H9 (cell line): Measurements from ENCODE around the gene CDH19. TPM values are rescaled to one million over a fixed set of nuclear protein-coding genes. Genes with fewer than 3 reads are reported as not detected.

Experiments
- DNase-seq: peaks from one replicate; pipeline ENCODE4 v3.0.0-alpha.2; 2017
- H2AFZ ChIP-seq: one replicate; pipeline ENCODE4 v1.6.1; 2013; ENCODE audit warnings: mild to moderate bottlenecking, low read length, control low read depth, moderate library complexity
- H2AK5ac ChIP-seq: 2 replicates; pipeline ENCODE4 v1.6.1; 2013; ENCODE audit warnings: low read length, control low read depth, mixed read lengths; ENCODE audit not compliant: insufficient read length
- H2BK120ac ChIP-seq: one replicate; pipeline ENCODE4 v1.6.1; 2013; ENCODE audit warnings: low read depth, mild to moderate bottlenecking, low read length, control low read depth, inconsistent platforms; ENCODE audit not compliant: poor library complexity, severe bottlenecking
- H2BK12ac ChIP-seq: 2 replicates; pipeline ENCODE4 v1.6.1; 2013; ENCODE audit warnings: low read length, control low read depth, mixed read lengths, low read depth; ENCODE audit not compliant: insufficient read length
- H2BK15ac ChIP-seq: 2 replicates; pipeline ENCODE4 v1.6.1; 2013; ENCODE audit warnings: low read depth, low read length, control low read depth
- H2BK20ac ChIP-seq: one replicate; pipeline ENCODE4 v1.6.1; 2013; ENCODE audit warnings: low read depth, mild to moderate bottlenecking, low read length, control low read depth, inconsistent platforms; ENCODE audit not compliant: poor library complexity, severe bottlenecking
- H2BK5ac ChIP-seq: 2 replicates; pipeline ENCODE4 v1.6.1; 2013; ENCODE audit warnings: low read length, control low read depth, mixed read lengths; ENCODE audit not compliant: insufficient read length
- H3K14ac ChIP-seq: 2 replicates; pipeline ENCODE4 v1.6.1; 2013; ENCODE audit warnings: low read length, control low read depth; ENCODE audit not compliant: insufficient read depth
- H3K18ac ChIP-seq: 2 replicates; pipeline ENCODE4 v1.6.1; 2013; ENCODE audit warnings: low read depth, mild to moderate bottlenecking, mixed read lengths, low read length, control low read depth; ENCODE audit not compliant: insufficient read length
- H3K23ac ChIP-seq: 2 replicates; pipeline ENCODE4 v1.6.1; 2013; ENCODE audit warnings: low read length, control low read depth, mixed read lengths, low read depth; ENCODE audit not compliant: insufficient read length
- H3K23me2 ChIP-seq: 2 replicates; pipeline ENCODE4 v1.6.1; 2013; ENCODE audit warnings: low read depth, mild to moderate bottlenecking, mixed read lengths, low read length, control low read depth; ENCODE audit not compliant: insufficient read length, poor library complexity, severe bottlenecking
- H3K27ac ChIP-seq: 2 replicates; pipeline ENCODE4 v1.5.1; 2013; ENCODE audit warnings: low read length, control low read depth, mixed read lengths, low read depth; ENCODE audit not compliant: insufficient read length
- H3K27me3 ChIP-seq: 2 replicates; pipeline ENCODE4 v1.6.1; 2013; ENCODE audit warnings: low read length, control low read depth, inconsistent platforms; ENCODE audit not compliant: insufficient read depth
- H3K4ac ChIP-seq: 2 replicates; pipeline ENCODE4 v1.6.1; 2013; ENCODE audit warnings: low read depth, mild to moderate bottlenecking, control low read depth, inconsistent platforms, low read length, moderate library complexity
- H3K4me1 ChIP-seq: 2 replicates; pipeline ENCODE4 v1.6.1; 2013; ENCODE audit warnings: low read length, control low read depth, inconsistent platforms; ENCODE audit not compliant: insufficient read depth
- H3K4me2 ChIP-seq: 2 replicates; pipeline ENCODE4 v1.6.1; 2013; ENCODE audit warnings: low read length, control low read depth, mixed read lengths; ENCODE audit not compliant: insufficient read length, insufficient read depth
- H3K56ac ChIP-seq: 2 replicates; pipeline ENCODE4 v1.6.1; 2013; ENCODE audit warnings: low read depth, mild to moderate bottlenecking, mixed read lengths, low read length, control low read depth; ENCODE audit not compliant: insufficient read length
- H3K79me1 ChIP-seq: 2 replicates; pipeline ENCODE4 v1.6.1; 2013; ENCODE audit warnings: low read depth, mild to moderate bottlenecking, moderate library complexity, low read length, control low read depth, inconsistent platforms; ENCODE audit not compliant: insufficient read depth, poor library complexity, severe bottlenecking
- H3K79me2 ChIP-seq: 2 replicates; pipeline ENCODE4 v1.6.1; 2013; ENCODE audit warnings: low read length, control low read depth, inconsistent platforms; ENCODE audit not compliant: insufficient read depth
- H3K9ac ChIP-seq: 2 replicates; pipeline ENCODE4 v1.6.1; 2013; ENCODE audit warnings: low read length, control low read depth, mixed read lengths; ENCODE audit not compliant: insufficient read length; ENCODE audit errors: extremely low read depth
- H3K9me3 ChIP-seq: one replicate; pipeline ENCODE4 v1.6.1; 2013; ENCODE audit warnings: low read depth, low read length, inconsistent platforms; ENCODE audit not compliant: control insufficient read depth
- H3T11ph ChIP-seq: one replicate; pipeline ENCODE4 v1.6.1; 2013; ENCODE audit warnings: mild to moderate bottlenecking, low read length, control low read depth, inconsistent platforms
- H4K20me1 ChIP-seq: one replicate; pipeline ENCODE4 v1.6.1; 2013; ENCODE audit not compliant: control insufficient read depth, insufficient read length, insufficient read depth
- H4K5ac ChIP-seq: 2 replicates; pipeline ENCODE4 v1.6.1; 2013; ENCODE audit warnings: low read depth, mild to moderate bottlenecking, mixed read lengths, low read length, control low read depth; ENCODE audit not compliant: insufficient read length
- H4K8ac ChIP-seq: replicated peaks from 2 replicates; pipeline ENCODE4 v1.6.1; 2013; ENCODE audit warnings: low read length, control low read depth, mixed read lengths, low read depth; ENCODE audit not compliant: insufficient read length
- H4K91ac ChIP-seq: 2 replicates; pipeline ENCODE4 v1.6.1; 2013; ENCODE audit warnings: low read depth, mild to moderate bottlenecking, moderate library complexity, mixed read lengths, low read length, control low read depth; ENCODE audit not compliant: insufficient read length
- H3K27ac Mint-ChIP-seq, 3 experiments: 2 replicates in 2 of 3; 3 replicates in 1 of 3; pipeline ENCODE4 v1.8.0; 2020 to 2021; ENCODE audit warnings: mixed read lengths in 3 of 3, mild to moderate bottlenecking in 1 of 3, moderate library complexity in 1 of 3
- H3K27me3 Mint-ChIP-seq: 2 replicates; pipeline ENCODE4 v1.8.0; 2021; ENCODE audit warnings: low read depth, mild to moderate bottlenecking, moderate library complexity, mixed read lengths
- H3K36me3 Mint-ChIP-seq, 3 experiments: 2 replicates in 2 of 3; 3 replicates in 1 of 3; pipeline ENCODE4 v1.8.0; 2020 to 2021; ENCODE audit warnings: low read depth in 3 of 3, mixed read lengths in 3 of 3; ENCODE audit not compliant: insufficient read depth in 1 of 3
- H3K4me1 Mint-ChIP-seq, 2 experiments: 2 replicates each; pipeline ENCODE4 v1.8.0; 2020; ENCODE audit warnings: mixed read lengths in 2 of 2
- H3K4me3 Mint-ChIP-seq, 2 experiments: 2 replicates in 1 of 2; 3 replicates in 1 of 2; pipeline ENCODE4 v1.8.0; 2020 to 2021; ENCODE audit warnings: mild to moderate bottlenecking in 2 of 2, mixed read lengths in 2 of 2, moderate library complexity in 1 of 2
- H3K9me3 Mint-ChIP-seq, 2 experiments: 2 replicates in 1 of 2; 3 replicates in 1 of 2; pipeline ENCODE4 v1.8.0; 2020; ENCODE audit warnings: mild to moderate bottlenecking in 2 of 2, mixed read lengths in 2 of 2, moderate library complexity in 1 of 2
- CTCF ChIP-seq: fragments of 200-600 bp; sonication (generic); conservative IDR thresholded peaks from 3 replicates; pipeline ENCODE4 v1.8.0; 2021; ENCODE audit warnings: antibody characterized with exemption, mild to moderate bottlenecking
- WGBS: extraction: QIAGEN DNeasy Blood & Tissue Kit; methylation state at CpG from one replicate; pipeline ENCODE4 v1.1.7; 2013; ENCODE audit warnings: missing lambda C conversion rate, low lambda C conversion rate, mixed read lengths; ENCODE audit not compliant: insufficient read length; ENCODE audit errors: extremely low coverage; 5-methylcytosine and 5-hydroxymethylcytosine counted together
- total RNA-seq: library from RNA; stranded (reverse); gene quantifications from 2 replicates; pipeline ENCODE4 v1.2.1, GENCODE V29; 2021

The CDH19 gene
- total RNA-seq, 1 experiment from 2014 or later: not detected

- TF ChIP-seq CTCF: no peak
- no peak overlapping the region for H3K18ac ChIP-seq
- no peaks in the 10 kb centered on the region for H3K79me1 ChIP-seq
- no peak overlapping the region for H2BK20ac ChIP-seq
- H2BK5ac ChIP-seq: no peak overlapping the region
- H4K5ac ChIP-seq: no peak overlapping the region
- WGBS: no CpG with 5 or more reads among the region's 4 CpGs
- H3T11ph ChIP-seq: no peak overlapping the region
- H3K79me2 ChIP-seq: no peaks in the 10 kb centered on the region
- no peak overlapping the region for H3K23ac ChIP-seq
- no peak overlapping the region for H4K8ac ChIP-seq
- H3K36me3 Mint-ChIP-seq: no peaks in the 10 kb centered on the region
- H2BK120ac ChIP-seq: no peak overlapping the region
- H3K4me3 Mint-ChIP-seq: no peak overlapping the region
- H2BK15ac ChIP-seq: no peak overlapping the region
- no peaks in the 10 kb centered on the region for H4K20me1 ChIP-seq
- no peak overlapping the region for H3K27ac ChIP-seq
- no peaks in the 10 kb centered on the region for H3K9me3 ChIP-seq
- H3K27me3 ChIP-seq: no peaks in the 10 kb centered on the region
- no peaks in the 10 kb centered on the region; the same call in 1 of the 2 replicates for H3K4me1 ChIP-seq
- no peak for DNase-seq
- H4K91ac ChIP-seq: no peak overlapping the region
- peaks cover 6 to 10% of the 10 kb centered on the region in 2 experiments for H3K4me1 Mint-ChIP-seq
- peak overlapping the region in 1 of 3 experiments; percentile 29; a peak in 2 of 7 replicates for H3K27ac Mint-ChIP-seq
- no peaks in the 10 kb centered on the region for H3K9me3 Mint-ChIP-seq
- H3K9ac ChIP-seq: no peak overlapping the region
- H3K56ac ChIP-seq: no peak overlapping the region
- H3K4me2 ChIP-seq: no peak overlapping the region
- no peaks in the 10 kb centered on the region for H3K27me3 Mint-ChIP-seq
- no peak overlapping the region for H2AFZ ChIP-seq
- H3K4ac ChIP-seq: no peak overlapping the region
- no peak overlapping the region for H2BK12ac ChIP-seq
- H2AK5ac ChIP-seq: no peak overlapping the region
- H3K23me2 ChIP-seq: no peaks in the 10 kb centered on the region
- H3K14ac ChIP-seq: no peak overlapping the region
Measured at GRCh38 chr18:66534110-66534509, 69.8 kb downstream of the CDH19 start.
